HG02943 (cell line): ENCODE results near the gene CWF19L1.

ENCODE experiments used
- ATAC-seq: cut with Tn5 transposase; IDR thresholded peaks from one replicate; pipeline ENCODE4 v1.9.1; 2021; ENCODE audit warnings: mild to moderate bottlenecking, low read depth, moderate library complexity; ENCODE audit not compliant: unreplicated experiment

CWF19L1 gene

GRCh38 chr10:100254191-100254590 lies 13.2 kb downstream of the CWF19L1 start:
- ATAC-seq: no peak

- ATAC-seq: no peak
Observed at GRCh38 chr10:100253041-100253440, 14.4 kb downstream of the CWF19L1 start.

DNA sequence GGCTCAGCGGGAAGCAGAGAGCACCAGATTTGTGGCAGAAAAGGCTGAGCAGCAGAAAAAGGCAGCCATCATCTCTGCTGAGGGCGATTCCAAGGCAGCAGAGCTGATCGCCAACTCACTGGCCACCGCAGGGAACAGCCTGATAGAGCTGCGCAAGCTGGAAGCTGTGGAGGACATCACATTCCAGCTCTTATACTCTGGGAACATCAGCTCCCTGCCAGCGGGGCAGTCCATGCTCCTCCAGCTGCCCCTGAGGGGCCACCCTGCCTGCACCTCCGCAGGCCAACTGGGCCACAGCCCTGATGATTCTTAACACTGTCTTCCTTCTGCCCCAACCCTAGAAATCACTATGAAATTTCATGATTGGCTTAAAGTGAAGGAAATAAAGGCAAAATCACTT lies 18.6 kb downstream of the CWF19L1 start:
- ATAC-seq: no peak

DNA sequence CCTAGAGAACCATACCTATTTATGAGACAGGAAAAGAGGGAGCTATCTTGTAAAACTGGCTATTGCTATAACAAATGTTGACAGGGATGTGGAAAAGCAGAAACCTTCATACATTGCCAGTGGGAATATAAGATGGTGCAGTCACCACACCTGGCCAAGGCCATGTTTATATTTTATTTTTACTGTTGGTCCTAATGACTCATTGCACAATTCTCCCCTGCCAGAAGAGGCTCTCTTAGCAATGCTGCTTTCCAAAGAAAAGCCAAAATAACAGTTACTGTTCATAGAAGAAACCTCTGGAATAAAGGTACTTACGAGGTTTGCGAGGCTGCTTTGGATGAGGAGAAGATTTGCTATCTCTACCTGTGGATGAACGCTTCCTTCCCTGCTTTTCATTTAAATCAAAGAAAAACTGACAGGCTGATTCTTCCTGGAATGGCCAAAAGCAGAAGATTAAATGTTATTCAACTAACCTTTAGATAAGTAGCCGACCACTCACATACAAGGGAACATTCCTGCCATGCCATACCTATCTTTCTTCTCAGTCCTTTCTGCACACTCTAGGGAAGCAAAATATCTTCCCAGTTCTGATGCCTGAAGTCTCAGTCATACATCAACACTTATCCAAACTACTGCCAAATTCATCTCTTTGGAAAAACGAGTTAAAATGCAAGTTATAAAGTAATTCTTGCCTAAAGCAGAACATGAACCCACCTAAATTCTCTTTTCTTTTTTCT lies 21.8 kb downstream of the CWF19L1 start:
- no peak for ATAC-seq

- ATAC-seq: no peak
Observed at GRCh38 chr10:100239851-100240250, 27.6 kb downstream of the CWF19L1 start.

DNA sequence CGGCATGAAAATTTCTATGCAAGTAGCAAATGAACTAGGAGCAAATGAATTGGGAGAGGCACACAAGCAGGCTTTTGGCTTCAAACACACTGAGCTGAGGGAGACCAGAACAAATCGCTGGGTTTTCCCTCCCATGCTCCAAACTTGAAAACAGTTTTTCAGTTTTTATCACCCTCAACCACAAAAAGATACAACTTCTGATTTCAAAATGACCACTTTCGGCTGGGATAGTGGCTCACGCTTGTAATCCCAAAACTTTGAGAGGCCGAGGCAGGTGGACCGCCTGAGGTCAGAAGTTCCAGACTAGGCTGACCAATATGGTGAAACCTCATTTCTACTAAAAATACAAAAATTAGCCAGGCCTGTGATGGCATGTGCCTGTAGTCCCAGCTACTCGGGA lies 29.0 kb downstream of the CWF19L1 start:
- no peak for ATAC-seq

DNA sequence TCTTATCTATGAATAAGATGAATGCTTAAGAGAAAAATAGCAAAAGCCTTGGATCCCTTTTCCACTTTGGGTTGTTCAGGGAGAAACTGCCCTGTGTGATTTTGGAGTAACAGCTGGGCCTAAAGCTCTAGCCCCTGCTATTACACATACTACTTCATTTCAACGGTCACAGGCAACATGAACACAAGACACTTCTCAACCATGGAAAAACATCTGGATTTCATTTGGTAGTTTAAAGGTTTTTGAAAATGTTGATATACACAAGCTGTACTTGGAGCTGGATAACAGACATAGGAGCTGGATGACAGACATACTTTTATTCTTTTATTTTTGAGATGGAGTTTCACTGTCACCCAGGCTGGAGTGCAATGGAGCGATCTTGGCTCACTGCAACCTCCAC lies 35.3 kb downstream of the CWF19L1 start:
- no peak for ATAC-seq

DNA sequence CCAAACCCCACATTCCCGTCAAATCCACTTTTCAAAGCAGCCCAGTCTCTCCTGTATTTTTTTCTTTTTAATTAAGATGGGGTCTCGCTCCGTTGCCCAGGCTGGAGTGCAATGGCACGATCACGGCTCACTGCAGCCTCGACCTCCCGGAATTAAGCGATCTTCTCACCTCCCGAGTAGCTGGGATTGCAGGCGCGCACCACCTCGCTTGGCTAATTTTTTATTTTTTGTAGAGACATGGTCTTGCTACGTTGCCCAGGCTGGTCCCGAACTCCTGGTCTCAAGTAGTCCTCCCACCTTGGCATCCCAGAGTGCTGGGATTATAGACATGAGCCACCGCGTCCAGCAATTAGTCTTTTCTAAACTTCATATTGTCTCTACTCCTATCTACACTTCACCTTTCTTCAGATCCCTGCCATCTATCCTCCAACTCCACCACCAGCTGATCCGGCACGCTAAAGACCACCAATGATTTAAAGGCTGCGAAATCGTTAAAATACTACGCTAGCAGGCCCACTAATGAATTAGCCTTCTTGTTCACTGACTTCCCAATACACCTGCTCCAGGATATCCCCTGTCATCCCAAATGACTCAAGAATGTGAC lies 37.5 kb downstream of the CWF19L1 start:
- ATAC-seq: no peak

- no peak for ATAC-seq
Observed at GRCh38 chr10:100223879-100224278, 43.6 kb downstream of the CWF19L1 start.

- no peak for ATAC-seq
Observed at GRCh38 chr10:100222529-100222928, 44.9 kb downstream of the CWF19L1 start.

- ATAC-seq: no peak
Observed at GRCh38 chr10:100216006-100216405, 51.4 kb downstream of the CWF19L1 start.

DNA sequence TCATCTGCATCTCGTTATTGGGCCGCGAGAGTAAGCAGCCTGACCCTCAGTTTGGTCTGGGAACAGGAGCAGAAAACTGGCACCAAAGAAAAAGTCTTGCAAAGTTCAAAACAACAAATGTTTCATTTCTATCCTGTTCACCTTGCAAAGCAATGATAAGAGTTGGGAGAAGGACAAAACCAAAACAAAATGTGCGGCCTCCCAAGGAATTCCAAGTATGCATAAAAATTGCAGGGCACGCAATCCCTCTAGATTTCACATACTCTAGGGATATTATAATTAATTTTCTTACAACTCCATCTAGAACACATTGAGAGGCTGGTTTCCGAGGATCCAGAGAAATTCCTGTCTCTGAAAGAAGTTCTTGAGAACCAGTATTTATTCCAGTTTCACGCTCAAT lies 58.1 kb downstream of the CWF19L1 start:
- no peak for ATAC-seq

- no peak for ATAC-seq
Observed at GRCh38 chr10:100208276-100208675, 59.2 kb downstream of the CWF19L1 start.

- ATAC-seq: no peak
Observed at GRCh38 chr10:100204370-100204769, 63.1 kb downstream of the CWF19L1 start.

DNA sequence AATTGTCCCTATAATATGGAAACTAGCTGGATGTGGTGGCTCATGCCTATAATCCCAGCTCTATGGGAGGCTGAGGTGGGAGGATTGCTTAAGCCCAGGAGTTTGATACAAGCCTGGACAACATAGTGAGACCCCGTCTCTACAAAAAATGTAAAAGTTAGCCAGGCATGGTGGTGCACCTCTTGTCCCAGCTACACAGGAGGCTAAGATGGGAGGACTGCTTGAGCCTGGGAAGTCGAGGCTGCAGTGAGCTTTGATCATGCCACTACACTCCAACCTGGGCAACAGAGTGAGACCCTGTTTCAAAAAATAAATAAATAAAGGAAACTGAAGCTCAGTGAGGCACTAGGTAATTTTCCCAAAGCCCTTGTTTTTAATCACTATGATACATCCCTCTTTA lies 65.9 kb downstream of the CWF19L1 start:
- ATAC-seq: no peak

- ATAC-seq: no peak
Observed at GRCh38 chr10:100194711-100195110, 72.7 kb downstream of the CWF19L1 start.

GRCh38 chr10:100192350-100192749 lies 75.1 kb downstream of the CWF19L1 start:
- no peak for ATAC-seq

DNA sequence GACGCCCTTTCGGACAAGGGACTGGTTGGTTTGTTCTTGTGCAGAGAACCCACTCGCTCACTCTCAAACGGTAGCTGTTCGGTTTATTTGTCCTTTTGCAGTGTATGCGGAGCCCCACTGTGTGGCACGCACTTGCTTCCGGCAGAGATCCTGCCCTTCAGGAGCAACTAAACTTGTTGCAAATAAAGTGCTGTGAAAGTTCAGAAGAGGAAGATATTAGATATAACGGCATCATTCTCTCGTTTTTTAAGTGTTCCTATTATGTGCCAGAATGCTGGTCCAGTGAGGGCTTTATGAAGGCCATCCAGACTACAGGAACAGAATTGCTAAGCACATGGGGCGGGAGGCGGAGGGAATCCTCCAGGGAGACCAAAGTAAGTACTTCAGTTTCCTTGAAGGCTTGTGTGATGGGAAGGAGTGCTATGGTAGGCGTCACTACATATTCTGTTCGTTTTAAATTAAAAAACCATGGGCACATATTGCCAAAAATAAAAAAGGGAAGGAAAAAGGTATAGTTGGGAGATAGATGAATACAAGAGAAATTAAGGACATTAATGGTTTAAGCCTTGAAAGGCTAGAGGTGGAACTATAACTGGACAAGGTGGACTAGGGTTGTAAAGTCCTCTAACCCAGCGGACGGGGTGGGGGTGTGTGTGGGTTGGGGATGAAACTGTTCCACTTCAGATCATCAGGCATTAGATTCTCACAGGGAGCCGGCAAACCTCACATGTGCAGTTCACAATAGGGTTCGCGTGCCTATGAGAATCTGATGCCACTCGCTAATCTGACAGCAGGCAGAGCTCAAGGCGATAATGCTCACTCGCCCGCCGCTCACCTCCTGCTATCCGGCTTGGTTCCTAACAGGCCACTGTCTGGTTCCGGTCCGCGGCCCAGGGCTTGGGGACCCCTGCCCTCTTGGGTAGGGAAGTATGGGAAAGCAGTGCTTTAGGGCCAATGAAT lies 80.9 kb downstream of the CWF19L1 start:
- peak; percentile 49 for ATAC-seq

DNA sequence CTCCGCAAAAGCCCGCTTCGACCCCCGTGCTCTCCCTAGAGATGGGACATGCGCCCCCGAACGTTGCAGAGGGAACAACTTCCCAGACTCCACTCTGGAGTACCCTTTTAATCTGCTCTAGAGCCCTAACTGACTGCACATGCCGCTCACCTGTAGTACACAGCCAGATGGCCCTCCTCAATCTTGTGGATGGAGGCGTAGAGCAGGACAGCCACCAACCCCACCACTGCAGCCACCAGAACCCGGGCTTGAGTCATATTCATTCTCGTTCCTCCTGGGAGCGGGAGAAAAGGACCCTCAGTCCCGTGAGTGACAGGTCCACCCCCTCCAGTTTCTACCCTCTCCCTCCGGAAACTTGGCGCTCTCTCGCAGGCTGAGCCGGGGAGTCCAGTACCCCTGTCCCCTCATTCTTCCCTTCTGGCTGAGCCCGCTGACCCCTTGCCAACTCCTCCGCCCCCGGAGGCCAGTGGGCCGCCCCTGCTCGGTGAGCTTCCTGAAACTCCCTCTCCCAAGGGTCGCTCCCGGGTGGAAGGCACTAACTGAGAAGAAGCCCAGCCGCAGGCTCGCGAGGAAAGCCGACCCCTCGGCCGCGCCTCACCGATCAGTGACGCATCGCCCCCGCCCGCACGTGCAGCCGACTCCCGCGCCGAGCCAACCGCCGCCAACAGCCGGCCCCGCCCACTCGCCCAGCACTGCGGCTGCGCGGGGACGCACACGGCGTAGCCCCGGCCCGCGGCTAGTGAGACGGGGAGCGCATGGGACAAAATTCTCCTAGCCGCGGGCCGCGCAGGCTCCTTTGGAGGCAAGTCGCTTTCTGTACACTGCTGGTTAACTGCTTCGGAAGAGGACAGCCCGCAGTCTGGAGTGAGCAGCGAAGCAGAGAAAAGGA lies 81.8 kb downstream of the CWF19L1 start, which contains the start of gene ERLIN1:
TSS of gene ERLIN1 (minus strand) at position 666 of the 889 bp plus-strand sequence. CDS start at position 263, 403 bp downstream.
- ATAC-seq: peak; percentile 79

GRCh38 chr10:100184840-100185239 lies 82.6 kb downstream of the CWF19L1 start:
- no peak for ATAC-seq
